H1 (cell line): ENCODE data around the gene NEDD4L. TPM values are rescaled to one million over a fixed set of nuclear protein-coding genes. Genes with fewer than 3 reads are reported as not detected.

Experiments used
- CTCF ChIA-PET: fragments of 300-600 bp; sonication (Branson Sonifier 250); formaldehyde crosslinking; loops from one replicate; lab custom pipeline; 2021; ENCODE audit not compliant: partially characterized antibody; lab: Charles Lee
- POLR2A ChIA-PET: fragments of 300-600 bp; sonication (Branson Sonifier 250); formaldehyde crosslinking; loops from one replicate; lab custom pipeline; 2021; ENCODE audit warnings: inconsistent platforms; ENCODE audit not compliant: partially characterized antibody; lab: Charles Lee
- DNase-seq, 2 experiments: peaks; one replicate each; pipeline versions ENCODE4 v3.0.0 to v3.0.0-alpha.2; 2010 to 2022; ENCODE audit warnings: low spot score in 2 of 2, low read depth in 1 of 2, mixed read lengths in 1 of 2
- FAIRE-seq: peaks from 2 replicates; lab custom pipeline; 2011; peaks lifted over from hg19 to GRCh38; lab: Jason Lieb, UNC
- H2AFZ ChIP-seq: 2 replicates; pipeline ENCODE4 v1.8.1; 2012; ENCODE audit warnings: low read length, inconsistent platforms
- H2AK5ac ChIP-seq: 2 replicates; pipeline ENCODE4 v1.6.1; 2013; ENCODE audit warnings: low read depth, low read length
- H2BK120ac ChIP-seq: replicated peaks from 2 replicates; pipeline ENCODE3; 2013; ENCODE audit warnings: low read depth, low read length, inconsistent platforms
- H2BK12ac ChIP-seq: 2 replicates; pipeline ENCODE4 v1.6.1; 2013; ENCODE audit warnings: low read depth, low read length
- H2BK15ac ChIP-seq: 2 replicates; pipeline ENCODE4 v1.6.1; 2013; ENCODE audit warnings: low read length
- H2BK20ac ChIP-seq: 2 replicates; pipeline ENCODE4 v1.6.1; 2013; ENCODE audit warnings: low read length
- H2BK5ac ChIP-seq: 2 replicates; pipeline ENCODE4 v1.6.1; 2013; ENCODE audit warnings: low read depth, low read length
- H3K14ac ChIP-seq: 2 replicates; pipeline ENCODE4 v1.6.1; 2013; ENCODE audit warnings: inconsistent platforms; ENCODE audit not compliant: insufficient read length
- H3K18ac ChIP-seq: 2 replicates; pipeline ENCODE4 v1.6.1; 2013; ENCODE audit warnings: low read length; ENCODE audit errors: extremely low read depth
- H3K23ac ChIP-seq: 2 replicates; pipeline ENCODE4 v1.6.1; 2013; ENCODE audit warnings: inconsistent platforms; ENCODE audit not compliant: insufficient read length
- H3K23me2 ChIP-seq: 2 replicates; pipeline ENCODE4 v1.6.1; 2013; ENCODE audit warnings: low read depth, low read length
- H3K27ac ChIP-seq: 2 replicates; pipeline ENCODE4 v1.6.1; 2011; ENCODE audit warnings: low read depth, low read length, inconsistent platforms
- H3K27me3 ChIP-seq, 4 experiments: replicated peaks in 1 of 4; 1 replicate in 1 of 4; 2 replicates in 3 of 4; pipeline versions ENCODE4 v1.6.1 to v1.8.1; 2011 to 2013; ENCODE audit warnings: low read length in 3 of 4, mild to moderate bottlenecking in 3 of 4, inconsistent platforms in 2 of 4, mixed read lengths in 2 of 4, moderate library complexity in 1 of 4; ENCODE audit not compliant: control insufficient read depth in 3 of 4, insufficient read depth in 3 of 4; ENCODE audit errors: extremely low read depth in 1 of 4
- H3K36me3 ChIP-seq, 4 experiments: 2 replicates each; pipeline versions ENCODE4 v1.6.1 to v1.8.1; 2011 to 2013; ENCODE audit warnings: mild to moderate bottlenecking in 4 of 4, low read length in 3 of 4, moderate library complexity in 2 of 4, control low read depth in 1 of 4, inconsistent platforms in 1 of 4; ENCODE audit not compliant: insufficient read depth in 4 of 4, control insufficient read depth in 2 of 4
- H3K4ac ChIP-seq: replicated peaks from 2 replicates; pipeline ENCODE3; 2013; ENCODE audit warnings: low read length, low read depth, mixed read lengths, inconsistent platforms; ENCODE audit not compliant: insufficient read length
- H3K4me1 ChIP-seq, 4 experiments: replicated peaks in 1 of 4; 1 replicate in 1 of 4; 2 replicates in 3 of 4; pipeline versions ENCODE4 v1.6.1 to v1.8.1; 2011 to 2013; ENCODE audit warnings: low read length in 3 of 4, inconsistent platforms in 2 of 4, mixed read lengths in 1 of 4; ENCODE audit not compliant: insufficient read depth in 4 of 4, control insufficient read depth in 3 of 4
- H3K4me2 ChIP-seq, 2 experiments: 2 replicates each; pipeline versions ENCODE4 v1.6.1 to v1.8.1; 2011 to 2013; ENCODE audit warnings: low read depth in 2 of 2, low read length in 2 of 2, control low read depth in 1 of 2, inconsistent platforms in 1 of 2, mild to moderate bottlenecking in 1 of 2; ENCODE audit not compliant: insufficient read depth in 1 of 2
- H3K4me3 ChIP-seq, 4 experiments: fragments of 200-600, 300-600 bp in 1 of 4; sonication (generic), shearing (Covaris generic), sonication (Bioruptor Twin) in 1 of 4; 2 replicates each; pipeline versions ENCODE4 v1.5.1 to v1.8.1; 2011 to 2016; ENCODE audit warnings: low read length in 4 of 4, low read depth in 3 of 4, control low read depth in 2 of 4, inconsistent platforms in 2 of 4, mild to moderate bottlenecking in 2 of 4, mixed read lengths in 1 of 4, moderate library complexity in 1 of 4; ENCODE audit not compliant: insufficient read depth in 2 of 4; ENCODE audit errors: extremely low read depth in 1 of 4
- H3K56ac ChIP-seq: replicated peaks from 2 replicates; pipeline ENCODE3; 2013; ENCODE audit warnings: low read depth, mild to moderate bottlenecking, mixed read lengths, low read length, inconsistent platforms; ENCODE audit not compliant: insufficient read length
- H3K79me1 ChIP-seq: 2 replicates; pipeline ENCODE4 v1.6.1; 2013; ENCODE audit warnings: low read depth, low read length, control low read depth
- H3K79me2 ChIP-seq, 2 experiments: 2 replicates each; pipeline versions ENCODE4 v1.6.1 to v1.8.1; 2012 to 2013; ENCODE audit warnings: low read length in 2 of 2, mild to moderate bottlenecking in 2 of 2, inconsistent platforms in 1 of 2; ENCODE audit not compliant: insufficient read depth in 2 of 2, control insufficient read depth in 1 of 2
- H3K9ac ChIP-seq, 4 experiments: replicated peaks in 1 of 4; 1 replicate in 1 of 4; 2 replicates in 3 of 4; pipeline versions ENCODE4 v1.6.1 to v1.8.1; 2011 to 2013; ENCODE audit warnings: low read depth in 3 of 4, low read length in 3 of 4, control low read depth in 2 of 4, mild to moderate bottlenecking in 2 of 4, moderate library complexity in 2 of 4, inconsistent platforms in 1 of 4; ENCODE audit errors: extremely low read depth in 1 of 4
- H3K9me3 ChIP-seq, 2 experiments: 2 replicates each; pipeline versions ENCODE4 v1.6.1 to v1.8.1; 2012 to 2013; ENCODE audit warnings: mild to moderate bottlenecking in 2 of 2, moderate library complexity in 2 of 2, control low read depth in 1 of 2, inconsistent platforms in 1 of 2, low read depth in 1 of 2, low read length in 1 of 2, mixed read lengths in 1 of 2; ENCODE audit not compliant: insufficient read depth in 2 of 2
- H4K20me1 ChIP-seq, 2 experiments: replicated peaks in 1 of 2; 2 replicates each; pipeline versions ENCODE3 to v1.8.1; 2011 to 2013; ENCODE audit warnings: inconsistent platforms in 2 of 2, low read length in 2 of 2, mild to moderate bottlenecking in 1 of 2; ENCODE audit not compliant: insufficient read depth in 2 of 2, control insufficient read depth in 1 of 2
- H4K5ac ChIP-seq: 2 replicates; pipeline ENCODE4 v1.6.1; 2013; ENCODE audit warnings: low read length, low read depth, mixed read lengths, inconsistent platforms; ENCODE audit not compliant: insufficient read length
- H4K8ac ChIP-seq: 2 replicates; pipeline ENCODE4 v1.8.0; 2013; ENCODE audit warnings: mild to moderate bottlenecking, moderate library complexity, low read length, inconsistent platforms; ENCODE audit not compliant: insufficient read depth; ENCODE audit errors: extremely low read depth
- H4K91ac ChIP-seq: replicated peaks from 2 replicates; pipeline ENCODE3; 2013; ENCODE audit warnings: low read length, mixed read lengths, inconsistent platforms; ENCODE audit not compliant: insufficient read length
- CBX8 ChIP-seq: fragments of 300-800, 300-1000 bp; sonication (generic); IDR thresholded peaks from 2 replicates; pipeline ENCODE4 v1.7.1; 2016; ENCODE audit warnings: low read depth, low read length, borderline replicate concordance
- WGBS, 2 experiments: shearing (Covaris generic) in 1 of 2; methylation state at CpG; one replicate each; pipeline versions ENCODE4 v1.1.6 to v1.1.7; 2013 to 2015; ENCODE audit warnings: low lambda C conversion rate in 2 of 2, mixed read lengths in 2 of 2, inconsistent platforms in 1 of 2, low coverage in 1 of 2, missing lambda C conversion rate in 1 of 2; ENCODE audit not compliant: insufficient replicate concordance in 2 of 2, insufficient coverage in 1 of 2, insufficient read length in 1 of 2; ENCODE audit errors: extremely low coverage in 1 of 2, missing lambda C conversion rate in 1 of 2; 5-methylcytosine and 5-hydroxymethylcytosine counted together
- polyA plus RNA-seq, 7 experiments: library from polyadenylated mRNA; depleted of rRNA in 3 of 7; stranded (reverse) in 5 of 7; unstranded in 2 of 7; fragments of >200 nt in 5 of 7; fragments of 200-250 nt in 2 of 7; gene quantifications; 1 replicate in 5 of 7; 2 replicates in 1 of 7; 4 replicates in 1 of 7; pipeline versions ENCODE4 v1.2.1 to v1.2.3, GENCODE V29; 2011 to 2013; ENCODE audit warnings: missing spikeins in 2 of 7, mixed read lengths in 2 of 7
- total RNA-seq: library from RNA; stranded (reverse); fragmentation: NEBNext Ultra II Directional; extraction: Animal tissue kit (Norgen Biotek cat#: 25700); gene quantifications from 2 replicates; pipeline ENCODE4 v1.2.1, GENCODE V29; 2021

Gene NEDD4L
- total and polyA plus RNA-seq, 2 of the 8 experiments (the other 6 are each of a cell fraction or from before 2014, with no cell fraction given) = 37.3 to 69.8 TPM

GRCh38 chr18:58249712-58250111, 205.7 kb downstream of the NEDD4L start:
- Histone ChIP-seq H3K23ac (no peak overlapping the region), H2BK20ac (no peak overlapping the region), H4K8ac (no peak overlapping the region), H2BK5ac (no peak overlapping the region), H3K9me3 (no peaks in the 10 kb centered on the region), H3K79me2 (peaks cover 0 to 2% of the 10 kb centered on the region in 2 experiments; a peak in 1 of 4 replicates), H3K27me3 (no peaks in the 10 kb centered on the region), H3K4ac (no peak overlapping the region), H3K4me3 (no peak overlapping the region), H4K20me1 (peaks cover 0 to 4% of the 10 kb centered on the region in 2 experiments), H3K36me3 (no peaks in the 10 kb centered on the region), H3K9ac (no peak overlapping the region), H3K27ac (no peak overlapping the region), H2BK120ac (no peak overlapping the region), H3K79me1 (0 out of 2 replicates have a peak, but pooled peaks cover 2% of the 10 kb centered on the region), H3K14ac (no peak overlapping the region), H4K91ac (no peak overlapping the region), H3K56ac (no peak overlapping the region), H3K18ac (no peak overlapping the region), H3K23me2 (no peaks in the 10 kb centered on the region), H2BK15ac (no peak overlapping the region), H4K5ac (no peak overlapping the region), H3K4me1 (peaks cover 3 to 18% (median 11%) of the 10 kb centered on the region in 4 experiments), H2AK5ac (no peak overlapping the region), H3K4me2 (no peak overlapping the region), H2BK12ac (no peak overlapping the region), H2AFZ (no peak overlapping the region)
- CTCF ChIA-PET = interaction anchor here (0.8 to 1.8 kb wide), 6 partner anchors 11 to 72 kb away, joined by 3 to 8 read pairs (median 4); no protein-coding TSS in a partner anchor
- POLR2A ChIA-PET = no interaction called here
- DNase-seq (no peak), FAIRE-seq (no peak)
- WGBS, 2 experiments = 82% methylated on average over 1 of the region's 1 CpG; no CpG with 5 or more reads in 1 of the 2 experiments
- no peak for TF ChIP-seq CBX8
